GM12878 (cell line): Measurements from ENCODE around the gene RPAP3. TPM values are rescaled to one million over a fixed set of nuclear protein-coding genes. Genes with fewer than 3 reads are reported as not detected.

ENCODE experiments used
- ATAC-seq: fragments of 200-7000 bp; cut with Tn5 transposase; 3 replicates; pipeline ENCODE4 v1.9.1; 2020; ENCODE audit warnings: mild to moderate bottlenecking, moderate library complexity
- Bru-seq: library from RNA; stranded (reverse); fragments of 400-500 nt; gene quantifications from one replicate; lab custom pipeline; 2021; lab: Mats Ljungman, UMichigan
- BruChase-seq, 2 experiments: library from RNA; stranded (reverse); fragments of 400-500 nt; gene quantifications; one replicate each; lab custom pipeline; 2021; lab: Mats Ljungman, UMichigan
- BruUV-seq: library from RNA; stranded (reverse); fragments of 400-500 nt; replicated peaks from 2 replicates; lab custom pipeline; 2021; lab: Mats Ljungman, UMichigan
- CTCF ChIA-PET: fragments of 300-600 bp; sonication (Branson Sonifier 250); formaldehyde crosslinking; extraction: SDS; loops from one replicate; lab custom pipeline; 2021; ENCODE audit warnings: inconsistent platforms; lab: Yijun Ruan, JAX
- POLR2A ChIA-PET: fragments of 350-600 bp; formaldehyde crosslinking; extraction: SDS; loops from one replicate; lab custom pipeline; 2021; ENCODE audit warnings: inconsistent platforms; lab: Charles Lee
- RAD21 ChIA-PET: fragments of 300-600 bp; sonication (Branson Sonifier 250); formaldehyde crosslinking; loops from one replicate; lab custom pipeline; 2023; ENCODE audit warnings: antibody characterized with exemption; ENCODE audit not compliant: unreplicated experiment; lab: Charles Lee
- SMC1A ChIA-PET: fragments of 300-600 bp; sonication (Branson Sonifier 250); formaldehyde crosslinking; loops from one replicate; lab custom pipeline; 2023; ENCODE audit not compliant: unreplicated experiment, uncharacterized antibody; lab: Charles Lee
- DNase-seq: peaks from one replicate; pipeline ENCODE4 v3.0.0-alpha.2; 2011; ENCODE audit warnings: low read depth, low spot score
- FAIRE-seq: peaks from 3 replicates; lab custom pipeline; 2011; peaks lifted over from hg19 to GRCh38; lab: Jason Lieb, UNC
- H2AFZ ChIP-seq: 2 replicates; pipeline ENCODE4 v1.6.0; 2011; ENCODE audit warnings: low read depth, low read length, control low read depth; ENCODE audit not compliant: control insufficient read depth
- H3K27ac ChIP-seq: 2 replicates; pipeline ENCODE4 v1.5.1; 2011; ENCODE audit warnings: control low read depth; ENCODE audit not compliant: control insufficient read depth, insufficient read depth
- H3K27me3 ChIP-seq, 2 experiments: replicated peaks in 1 of 2; 2 replicates each; pipeline versions ENCODE4 v1.6.0 to v1.6.1; 2011; ENCODE audit warnings: low read length in 1 of 2; ENCODE audit not compliant: control insufficient read depth in 2 of 2, insufficient read depth in 2 of 2
- H3K36me3 ChIP-seq, 2 experiments: 2 replicates each; pipeline ENCODE4 v1.5.1; 2011; ENCODE audit warnings: low read length in 1 of 2; ENCODE audit not compliant: control insufficient read depth in 2 of 2, insufficient read depth in 2 of 2
- H3K4me1 ChIP-seq: 2 replicates; pipeline ENCODE4 v1.6.1; 2011; ENCODE audit warnings: mild to moderate bottlenecking, low read length, moderate library complexity, mixed read lengths; ENCODE audit not compliant: control insufficient read depth, insufficient read depth
- H3K4me2 ChIP-seq: 2 replicates; pipeline ENCODE4 v1.6.0; 2011; ENCODE audit warnings: control low read depth; ENCODE audit not compliant: control insufficient read depth, insufficient read depth
- H3K4me3 ChIP-seq: fragments of 200-600 bp; sonication (generic); 2 replicates; pipeline ENCODE4 v1.5.1; 2016
- H3K79me2 ChIP-seq: 2 replicates; pipeline ENCODE4 v1.6.0; 2011; ENCODE audit warnings: low read length; ENCODE audit not compliant: control insufficient read depth, insufficient read depth
- H3K9ac ChIP-seq: 2 replicates; pipeline ENCODE4 v1.8.0; 2011; ENCODE audit warnings: low read length, control low read depth, mixed read lengths; ENCODE audit not compliant: control insufficient read depth, insufficient read depth
- H3K9me3 ChIP-seq: replicated peaks from 3 replicates; pipeline ENCODE4 v1.5.1; 2011; ENCODE audit warnings: mild to moderate bottlenecking, low read length; ENCODE audit not compliant: control insufficient read depth, insufficient read depth
- H4K20me1 ChIP-seq: 2 replicates; pipeline ENCODE4 v1.6.0; 2011; ENCODE audit not compliant: control insufficient read depth, insufficient read depth
- KDM1A ChIP-seq: fragments of 200-600 bp; sonication (generic); IDR thresholded peaks from 2 replicates; pipeline ENCODE4 v1.6.1; 2016; ENCODE audit warnings: borderline replicate concordance
- MTA2 ChIP-seq: fragments of 450-650 bp; IDR thresholded peaks from 2 replicates; pipeline ENCODE4 v1.6.1; 2016; ENCODE audit warnings: low read depth, mild to moderate bottlenecking, moderate library complexity
- SMAD5 ChIP-seq: IDR thresholded peaks from 2 replicates; pipeline ENCODE4 v1.6.1; 2016; ENCODE audit warnings: antibody characterized with exemption, low read depth
- SMARCA5 ChIP-seq: fragments of 450-650 bp; IDR thresholded peaks from 2 replicates; pipeline ENCODE4 v1.6.1; 2017; ENCODE audit warnings: mild to moderate bottlenecking
- SMC3 ChIP-seq: IDR thresholded peaks from 2 replicates; pipeline ENCODE4 v1.6.1; 2011; ENCODE audit warnings: low read length, improper control_type of control experiment, borderline replicate concordance
- SREBF1 ChIP-seq: IDR thresholded peaks from 2 replicates; pipeline ENCODE4 v1.6.1; 2012; ENCODE audit warnings: mild to moderate bottlenecking, low read length
- WGBS: methylation state at CpG from one replicate; pipeline ENCODE4 v1.1.6; 2016; ENCODE audit warnings: low lambda C conversion rate; ENCODE audit not compliant: insufficient replicate concordance, insufficient coverage; ENCODE audit errors: missing lambda C conversion rate; 5-methylcytosine and 5-hydroxymethylcytosine counted together
- in situ Hi-C: fragments of 300-500 bp; cut with MboI; formaldehyde crosslinking; loops from 9 replicates; pipeline ENCODE4 v1.14.3; 2018; ENCODE audit warnings: mixed read lengths
- intact Hi-C: fragments of 100-400 bp; cut with micrococcal nuclease; formaldehyde crosslinking; loops from one replicate; pipeline ENCODE4 v1.14.2; 2022; ENCODE audit not compliant: unreplicated experiment
- long read RNA-seq, 2 experiments: library from polyadenylated mRNA; unstranded; transcript quantifications; one replicate each; pipeline ENCODE4 v2.0.0, GENCODE V29; 2019 to 2020
- polyA minus RNA-seq, 3 experiments: library from RNA; depleted of rRNA, polyadenylated mRNA; stranded (reverse); fragments of >200 nt; gene quantifications; 2 replicates each; pipeline ENCODE4 v1.2.3, GENCODE V29; 2011
- polyA plus RNA-seq, 11 experiments: library from polyadenylated mRNA; depleted of rRNA in 4 of 11; unstranded in 6 of 11; stranded (reverse) in 5 of 11; fragments of >200 nt; fragmentation: Nextera tagmentation in 4 of 11; fragmentation: Illumina TruSeq in 1 of 11; extraction: Ambion mirVana in 4 of 11; extraction: Trizol in 1 of 11; gene quantifications; 1 replicate in 1 of 11; 2 replicates in 10 of 11; pipeline versions ENCODE4 v1.2.1 to v1.2.3, GENCODE V29; 2011 to 2016; ENCODE audit warnings: inconsistent platforms in 2 of 11, missing spikeins in 2 of 11, low read depth in 1 of 11
- total RNA-seq, 4 experiments: library from RNA; depleted of rRNA in 3 of 4; stranded (reverse); fragments of >200 nt in 3 of 4; fragmentation: Illumina TruSeq in 1 of 4; extraction: Trizol in 1 of 4; gene quantifications; 2 replicates each; pipeline versions ENCODE4 v1.2.1 to v1.2.3, GENCODE V29; 2013 to 2021
- TF ChIP-seq, protein P1 (sequence below): fragments of 450-650 bp; IDR thresholded peaks from 2 replicates; pipeline ENCODE4 v1.6.1; 2016; ENCODE audit warnings: mild to moderate bottlenecking, moderate library complexity, borderline replicate concordance
- TF ChIP-seq, protein P2 (sequence below): fragments of 450-650 bp; IDR thresholded peaks from 2 replicates; pipeline ENCODE4 v1.6.1; 2016; ENCODE audit warnings: mild to moderate bottlenecking

Gene RPAP3, protein sequence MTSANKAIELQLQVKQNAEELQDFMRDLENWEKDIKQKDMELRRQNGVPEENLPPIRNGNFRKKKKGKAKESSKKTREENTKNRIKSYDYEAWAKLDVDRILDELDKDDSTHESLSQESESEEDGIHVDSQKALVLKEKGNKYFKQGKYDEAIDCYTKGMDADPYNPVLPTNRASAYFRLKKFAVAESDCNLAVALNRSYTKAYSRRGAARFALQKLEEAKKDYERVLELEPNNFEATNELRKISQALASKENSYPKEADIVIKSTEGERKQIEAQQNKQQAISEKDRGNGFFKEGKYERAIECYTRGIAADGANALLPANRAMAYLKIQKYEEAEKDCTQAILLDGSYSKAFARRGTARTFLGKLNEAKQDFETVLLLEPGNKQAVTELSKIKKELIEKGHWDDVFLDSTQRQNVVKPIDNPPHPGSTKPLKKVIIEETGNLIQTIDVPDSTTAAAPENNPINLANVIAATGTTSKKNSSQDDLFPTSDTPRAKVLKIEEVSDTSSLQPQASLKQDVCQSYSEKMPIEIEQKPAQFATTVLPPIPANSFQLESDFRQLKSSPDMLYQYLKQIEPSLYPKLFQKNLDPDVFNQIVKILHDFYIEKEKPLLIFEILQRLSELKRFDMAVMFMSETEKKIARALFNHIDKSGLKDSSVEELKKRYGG
- 25.2 and 27.8 TPM in 2 replicates for total RNA-seq (2013; cell fraction: nucleolus; rRNA removed)
- 17.4 and 19.1 TPM in 2 replicates for total RNA-seq (2014; rRNA removed)
- 34.5 and 36.9 TPM in 2 replicates for total RNA-seq (2014; rRNA removed; fragmentation: Illumina TruSeq; extraction: Trizol)
- 31.2 and 32.3 TPM in 2 replicates for total RNA-seq (2021)
- polyA plus RNA-seq (2011; ENCODE audit: low read depth) = 8.1 TPM
- 21.3 and 42.1 TPM in 2 replicates for polyA plus RNA-seq (2011; rRNA removed)
- polyA plus RNA-seq (2011; cell fraction: cytosol; rRNA removed) = 5.6 and 6.2 TPM in 2 replicates
- 6.8 and 9.0 TPM in 2 replicates for polyA plus RNA-seq (2011; cell fraction: nucleus; rRNA removed)
- 15.4 and 19.6 TPM in 2 replicates for polyA plus RNA-seq (2012)
- 49.1 and 52.8 TPM in 2 replicates for polyA plus RNA-seq (2014; fragmentation: Illumina TruSeq; extraction: Trizol)
- 10 to 100 TPM; 14.1 to 24.5 TPM for polyA plus RNA-seq (2014; fragmentation: Nextera tagmentation; extraction: Ambion mirVana)
- polyA plus RNA-seq (2014; rRNA removed) = 20.1 and 24.4 TPM in 2 replicates
- 10 to 100 TPM; 49.8 to 50.6 TPM for polyA plus RNA-seq (2016; fragmentation: Nextera tagmentation; extraction: Ambion mirVana)
- 8.3 and 15.1 TPM in 2 replicates for polyA minus RNA-seq (2011; rRNA and poly(A)+ RNA removed)
- polyA minus RNA-seq (2011; cell fraction: cytosol; rRNA and poly(A)+ RNA removed) = 5.7 and 8.9 TPM in 2 replicates
- polyA minus RNA-seq (2011; cell fraction: nucleus; rRNA and poly(A)+ RNA removed) = 7.7 and 13.3 TPM in 2 replicates
- percentile 82 among the genes with signal in this experiment for Bru-seq, nascent RNA
- percentile 79 among the genes with signal in this experiment for BruChase-seq, experiment 1, labeled RNA remaining after a 6-hour chase
- BruChase-seq, experiment 2, labeled RNA remaining after a 2-hour chase = percentile 83 among the genes with signal in this experiment
- long read RNA-seq, experiment 1, full-length matches to known transcripts = 17 of 20 reads
- long read RNA-seq, experiment 1, partial matches to known transcripts = 1 of 20 reads
- long read RNA-seq, experiment 1, other reads (novel, unspliced or antisense) = 2 of 20 reads
- long read RNA-seq, experiment 2, full-length matches to known transcripts = 93 of 136 reads
- long read RNA-seq, experiment 2, partial matches to known transcripts = 37 of 136 reads
- long read RNA-seq, experiment 2, other reads (novel, unspliced or antisense) = 6 of 136 reads

DNA sequence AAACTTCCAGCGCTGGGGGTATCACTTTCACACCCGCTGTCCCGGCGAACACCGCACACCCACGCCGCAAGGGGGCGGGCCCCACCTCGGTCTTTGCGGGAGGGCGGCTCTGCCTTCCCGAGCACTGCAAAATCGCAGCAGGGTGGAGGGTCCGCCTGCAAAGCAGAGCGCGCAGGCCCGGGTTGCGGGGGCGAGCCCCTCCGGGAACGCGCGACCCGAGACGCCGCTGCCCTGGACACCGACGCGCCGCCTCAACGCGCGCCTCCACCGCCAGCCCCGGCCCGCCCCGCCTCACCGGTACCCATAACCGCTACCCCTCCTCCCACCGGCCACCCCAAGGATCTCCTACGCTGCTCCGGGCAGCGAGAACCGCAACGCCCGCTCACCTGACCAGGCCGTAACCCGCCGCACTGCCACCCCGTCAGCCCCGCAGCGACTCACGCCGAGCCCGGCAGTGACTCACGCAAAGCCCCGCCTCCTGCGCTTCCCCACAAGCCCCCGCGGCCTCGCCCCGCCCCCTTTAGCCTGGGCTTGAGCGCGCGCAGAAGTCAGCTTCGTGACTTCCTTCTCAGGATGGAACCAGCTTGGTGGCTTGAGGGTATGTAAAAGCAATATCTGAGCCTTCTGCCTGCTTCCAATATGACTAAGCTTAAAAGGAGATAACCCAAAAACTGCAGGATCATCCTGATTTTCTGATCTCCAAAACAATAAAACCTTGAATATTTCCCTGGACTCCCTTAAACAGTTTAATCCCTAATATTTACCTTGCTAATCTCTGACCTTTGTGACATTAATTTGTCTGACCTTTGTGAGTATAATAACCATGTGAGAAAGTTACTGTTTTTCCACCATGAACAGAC, at the start of gene RPAP3:
TSS of gene RPAP3 (minus strand) at position 465 of the 860 bp plus-strand sequence. CDS start 3,190 bp downstream, outside the sequence.
- H3K36me3 ChIP-seq = no peaks in the 10 kb centered on the region
- H3K9me3 ChIP-seq = no peaks in the 10 kb centered on the region
- no peaks in the 10 kb centered on the region for H4K20me1 ChIP-seq
- ChIA-PET POLR2A (interaction anchor here (0.7 to 0.9 kb wide), 2 partner anchors 50 to 141 kb away, joined by 3 read pairs; no protein-coding TSS in a partner anchor), CTCF (interaction anchor here (0.6 to 9.7 kb wide), 15 partner anchors 8 to 61 kb away, joined by 3 to 102 read pairs (median 7); partner anchors contain the start of gene RAPGEF3), RAD21 (interaction anchor here (0.6 to 9.0 kb wide), 8 partner anchors 9 to 498 kb away, joined by 3 to 61 read pairs (median 3); partner anchors contain the start of gene RAPGEF3), SMC1A (interaction anchor here (0.5 to 3.5 kb wide), 13 partner anchors 9 to 492 kb away, joined by 3 to 16 read pairs (median 4); partner anchors contain the start of gene ENDOU)
- in situ Hi-C loops (no loop called here), intact Hi-C loops (loop anchor here (10.0 kb wide), 1 partner anchor 1441 kb away; the partner anchor contains the start of gene SLC38A1)
- H3K79me2 ChIP-seq = peaks cover 38% of the 10 kb centered on the region
- peak; percentile 65 for DNase-seq
- peak; percentile 91 for FAIRE-seq
- H2AFZ ChIP-seq = peak within 1 kb of the TSS; percentile 85
- peak; percentile 94 for ATAC-seq
- H3K27me3 ChIP-seq = no peaks in the 10 kb centered on the region
- H3K9ac ChIP-seq = peak within 1 kb of the TSS; percentile 82
- peak within 1 kb of the TSS; percentile 85 for H3K27ac ChIP-seq
- H3K4me3 ChIP-seq = peak within 1 kb of the TSS; percentile 84
- peak within 1 kb of the TSS; percentile 91 for H3K4me2 ChIP-seq
- BruUV-seq = no TSS peak
- under 1% methylated on average over 24 of the region's 66 CpGs for WGBS
- H3K4me1 ChIP-seq = peaks cover 32% of the 10 kb centered on the region
- TF ChIP-seq KDM1A = no peak
- TF ChIP-seq SMAD5 = no peak; the same call in 1 of the 2 replicates
- no peak for TF ChIP-seq SREBF1
- TF ChIP-seq SMC3 = no peak
- TF ChIP-seq, protein P1, sequence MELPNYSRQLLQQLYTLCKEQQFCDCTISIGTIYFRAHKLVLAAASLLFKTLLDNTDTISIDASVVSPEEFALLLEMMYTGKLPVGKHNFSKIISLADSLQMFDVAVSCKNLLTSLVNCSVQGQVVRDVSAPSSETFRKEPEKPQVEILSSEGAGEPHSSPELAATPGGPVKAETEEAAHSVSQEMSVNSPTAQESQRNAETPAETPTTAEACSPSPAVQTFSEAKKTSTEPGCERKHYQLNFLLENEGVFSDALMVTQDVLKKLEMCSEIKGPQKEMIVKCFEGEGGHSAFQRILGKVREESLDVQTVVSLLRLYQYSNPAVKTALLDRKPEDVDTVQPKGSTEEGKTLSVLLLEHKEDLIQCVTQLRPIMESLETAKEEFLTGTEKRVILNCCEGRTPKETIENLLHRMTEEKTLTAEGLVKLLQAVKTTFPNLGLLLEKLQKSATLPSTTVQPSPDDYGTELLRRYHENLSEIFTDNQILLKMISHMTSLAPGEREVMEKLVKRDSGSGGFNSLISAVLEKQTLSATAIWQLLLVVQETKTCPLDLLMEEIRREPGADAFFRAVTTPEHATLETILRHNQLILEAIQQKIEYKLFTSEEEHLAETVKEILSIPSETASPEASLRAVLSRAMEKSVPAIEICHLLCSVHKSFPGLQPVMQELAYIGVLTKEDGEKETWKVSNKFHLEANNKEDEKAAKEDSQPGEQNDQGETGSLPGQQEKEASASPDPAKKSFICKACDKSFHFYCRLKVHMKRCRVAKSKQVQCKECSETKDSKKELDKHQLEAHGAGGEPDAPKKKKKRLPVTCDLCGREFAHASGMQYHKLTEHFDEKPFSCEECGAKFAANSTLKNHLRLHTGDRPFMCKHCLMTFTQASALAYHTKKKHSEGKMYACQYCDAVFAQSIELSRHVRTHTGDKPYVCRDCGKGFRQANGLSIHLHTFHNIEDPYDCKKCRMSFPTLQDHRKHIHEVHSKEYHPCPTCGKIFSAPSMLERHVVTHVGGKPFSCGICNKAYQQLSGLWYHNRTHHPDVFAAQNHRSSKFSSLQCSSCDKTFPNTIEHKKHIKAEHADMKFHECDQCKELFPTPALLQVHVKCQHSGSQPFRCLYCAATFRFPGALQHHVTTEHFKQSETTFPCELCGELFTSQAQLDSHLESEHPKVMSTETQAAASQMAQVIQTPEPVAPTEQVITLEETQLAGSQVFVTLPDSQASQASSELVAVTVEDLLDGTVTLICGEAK = no peak
- TF ChIP-seq, protein P2, sequence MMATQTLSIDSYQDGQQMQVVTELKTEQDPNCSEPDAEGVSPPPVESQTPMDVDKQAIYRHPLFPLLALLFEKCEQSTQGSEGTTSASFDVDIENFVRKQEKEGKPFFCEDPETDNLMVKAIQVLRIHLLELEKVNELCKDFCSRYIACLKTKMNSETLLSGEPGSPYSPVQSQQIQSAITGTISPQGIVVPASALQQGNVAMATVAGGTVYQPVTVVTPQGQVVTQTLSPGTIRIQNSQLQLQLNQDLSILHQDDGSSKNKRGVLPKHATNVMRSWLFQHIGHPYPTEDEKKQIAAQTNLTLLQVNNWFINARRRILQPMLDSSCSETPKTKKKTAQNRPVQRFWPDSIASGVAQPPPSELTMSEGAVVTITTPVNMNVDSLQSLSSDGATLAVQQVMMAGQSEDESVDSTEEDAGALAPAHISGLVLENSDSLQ = no peak
- peak; percentile 94; the same call in 1 of the 2 replicates for TF ChIP-seq SMARCA5
- no peak for TF ChIP-seq MTA2
